SH-SY5Y (cell line): Measurements from ENCODE around the gene VPS35.

Experiments used
- GATA2 ChIP-seq: IDR thresholded peaks from 2 replicates; pipeline ENCODE4 v1.6.1; 2011; ENCODE audit warnings: mild to moderate bottlenecking, low read depth, low read length
- GATA3 ChIP-seq: IDR thresholded peaks from 2 replicates; pipeline ENCODE4 v1.6.1; 2011; ENCODE audit warnings: low read depth, mild to moderate bottlenecking, low read length, moderate library complexity

GRCh38 chr16:46662123-46662522 lies 26.9 kb downstream of the VPS35 start:
- TF ChIP-seq GATA2 (no peak), GATA3 (no peak)
